Activated CD4-positive, alpha-beta T cell treated with anti-CD3 and anti-CD28 coated beads for 1 hour (primary cell): ENCODE data around the gene C6orf89.

Experiments used
- DNase-seq: peaks from one replicate; pipeline ENCODE4 v3.0.0-alpha.2; 2020

Gene C6orf89

DNA sequence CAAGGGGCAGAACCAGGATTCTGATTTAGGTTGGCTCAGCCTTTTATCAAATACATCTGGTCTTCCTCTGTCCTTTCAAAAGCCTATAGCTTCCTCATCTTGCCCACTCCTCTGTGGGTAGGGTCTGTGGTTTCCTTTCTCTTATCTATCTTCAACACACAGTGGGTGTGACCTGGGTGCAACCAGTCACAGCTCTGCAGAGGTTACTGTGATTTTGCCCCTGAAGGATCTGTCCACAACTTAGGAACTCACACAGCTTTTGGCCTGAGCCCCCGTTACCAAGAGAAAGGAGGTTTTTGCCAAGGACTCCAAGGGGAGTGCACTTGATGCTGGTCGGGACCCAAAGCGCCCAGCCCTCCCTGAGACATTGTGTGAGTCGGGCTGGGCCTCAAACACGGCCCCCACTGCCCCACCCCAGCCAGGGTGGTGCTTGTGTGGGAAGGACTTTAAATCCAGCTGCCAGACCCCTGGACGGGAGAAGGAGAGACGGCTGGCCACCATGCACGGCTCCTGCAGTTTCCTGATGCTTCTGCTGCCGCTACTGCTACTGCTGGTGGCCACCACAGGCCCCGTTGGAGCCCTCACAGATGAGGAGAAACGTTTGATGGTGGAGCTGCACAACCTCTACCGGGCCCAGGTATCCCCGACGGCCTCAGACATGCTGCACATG, 68.6 kb downstream of the C6orf89 start, which contains the start of gene PI16:
TSS of gene PI16 (plus strand) at position 477 of the 670 bp plus-strand sequence. CDS start at position 500, 23 bp downstream.
- no peak for DNase-seq

DNA sequence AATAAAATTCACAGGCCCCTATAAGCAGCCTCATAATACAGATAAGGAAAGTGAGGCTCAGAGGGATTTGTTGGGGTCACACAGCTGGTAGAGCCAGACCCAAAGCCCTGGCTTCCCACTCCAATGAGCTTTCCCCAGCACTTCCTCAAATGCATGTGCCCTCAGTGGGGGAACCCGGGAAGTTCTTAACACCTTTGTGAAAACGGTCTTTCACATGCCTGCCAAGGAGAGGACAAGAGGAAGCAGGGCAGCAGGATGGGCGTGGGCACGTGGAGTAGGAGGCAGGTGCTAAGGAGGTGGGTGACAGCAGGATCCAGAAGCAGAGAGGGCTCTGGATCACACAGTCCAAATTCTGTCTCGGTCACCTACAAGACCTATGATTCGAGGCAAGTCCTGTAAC, 69.4 kb downstream of the C6orf89 start:
- DNase-seq: no peak

DNA sequence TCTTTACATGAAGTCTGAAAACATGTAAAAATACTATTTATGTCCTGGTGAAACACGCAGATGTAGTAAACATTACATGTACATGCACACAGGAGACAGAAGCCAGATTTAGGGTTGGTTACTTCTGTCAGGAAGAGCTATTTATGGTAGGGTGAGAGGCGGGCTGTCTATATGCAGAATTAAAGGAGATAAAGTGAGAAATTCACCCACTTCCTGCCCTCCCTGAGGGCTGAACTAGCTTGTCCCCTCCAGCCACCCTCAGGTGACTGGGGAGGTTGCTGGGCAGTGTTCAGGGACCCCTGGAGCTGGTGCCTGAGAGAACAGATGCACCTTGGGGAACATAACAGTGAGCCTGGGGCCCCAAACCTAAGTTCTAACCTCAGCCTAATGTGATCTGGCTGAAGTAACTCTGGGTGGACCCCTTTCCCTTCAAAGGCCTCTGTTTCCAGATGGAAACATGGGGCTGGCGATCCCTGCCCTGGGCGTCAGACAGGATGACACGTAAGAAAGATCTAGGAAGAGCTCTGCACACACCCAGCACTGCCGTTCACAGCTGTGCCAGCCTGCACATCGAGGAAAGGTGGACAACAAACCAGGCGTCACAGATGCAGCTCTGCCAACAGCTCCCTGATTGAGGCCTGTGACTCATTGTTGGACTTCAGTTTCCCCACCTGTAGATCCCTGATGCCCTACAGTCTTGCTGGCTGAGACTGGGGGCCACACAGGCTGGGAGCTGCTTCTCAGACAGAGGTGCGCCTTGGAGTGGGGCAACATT, 70.1 kb downstream of the C6orf89 start:
- no peak for DNase-seq

DNA sequence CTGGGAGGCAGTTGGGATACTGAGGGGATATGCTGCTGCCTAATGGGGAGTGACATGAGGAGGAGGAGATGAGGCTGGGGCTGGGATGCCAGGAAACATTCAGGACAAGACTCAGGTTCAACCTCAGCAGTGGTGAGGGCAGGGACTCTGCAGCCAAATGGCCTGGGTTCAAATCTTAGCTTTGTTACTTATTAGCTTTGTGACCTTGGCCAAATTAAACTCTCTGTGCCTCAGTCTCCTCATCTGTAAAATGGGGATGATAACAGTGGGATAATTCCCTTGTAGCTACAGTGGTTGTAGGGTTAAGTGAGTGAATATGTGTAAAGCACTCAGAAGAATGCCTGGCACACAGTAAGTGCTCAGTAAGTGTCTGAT, 70.7 kb downstream of the C6orf89 start:
- no peak for DNase-seq

- DNase-seq: no peak
These were observed 72.1 kb downstream of the C6orf89 start for GRCh38 chr6:36957773-36958271.

GRCh38 chr6:36958775-36959554, 73.2 kb downstream of the C6orf89 start:
- DNase-seq: no peak

- DNase-seq: no peak
These were observed 74.0 kb downstream of the C6orf89 start for GRCh38 chr6:36959555-36960250.

DNA sequence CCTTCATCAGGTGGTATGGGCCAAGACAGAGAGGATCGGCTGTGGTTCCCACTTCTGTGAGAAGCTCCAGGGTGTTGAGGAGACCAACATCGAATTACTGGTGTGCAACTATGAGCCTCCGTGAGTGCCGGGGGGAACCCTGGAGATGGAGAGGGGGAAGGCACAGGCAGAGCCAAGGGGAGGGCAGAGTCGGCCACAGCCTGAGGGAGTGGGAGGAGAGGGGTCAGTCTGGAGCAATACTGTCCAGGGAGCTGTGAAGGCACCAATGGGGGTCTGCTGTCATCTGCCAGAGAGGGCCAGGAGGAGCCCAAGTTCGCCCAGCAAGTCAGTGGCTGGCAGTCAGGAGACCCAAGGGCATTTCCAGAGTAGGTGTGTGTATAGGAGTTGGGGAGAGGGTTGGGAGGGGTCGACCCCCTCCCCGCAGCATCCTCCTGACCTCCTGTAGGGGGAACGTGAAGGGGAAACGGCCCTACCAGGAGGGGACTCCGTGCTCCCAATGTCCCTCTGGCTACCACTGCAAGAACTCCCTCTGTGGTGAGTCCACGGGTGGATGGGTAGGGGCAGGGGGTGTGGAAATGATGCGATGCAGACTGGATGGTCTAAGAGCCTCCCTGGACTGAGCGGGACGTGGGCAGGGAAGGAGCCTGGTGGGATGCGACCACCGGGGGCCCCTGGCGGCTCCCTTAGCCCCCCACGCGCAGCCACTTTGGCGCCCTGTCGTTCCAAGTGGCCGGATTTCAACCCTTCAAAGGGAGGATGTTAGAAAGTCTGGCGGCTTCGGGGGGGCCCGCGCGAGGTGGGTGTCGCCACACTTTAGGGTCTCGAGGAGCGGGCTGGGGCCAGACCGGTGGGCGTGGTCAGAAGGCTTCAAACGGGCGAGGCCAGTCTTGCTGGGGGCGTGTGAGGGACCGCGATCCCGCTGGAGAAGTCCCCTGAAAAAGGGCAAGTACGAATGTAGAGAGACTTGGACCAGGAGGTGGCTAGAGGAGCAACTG, 76.0 kb downstream of the C6orf89 start:
- DNase-seq: no peak

GRCh38 chr6:36962874-36963273, 77.1 kb downstream of the C6orf89 start:
- peak; percentile 56 for DNase-seq

- DNase-seq: no peak
These were observed 77.9 kb downstream of the C6orf89 start for GRCh38 chr6:36963451-36964290.

DNA sequence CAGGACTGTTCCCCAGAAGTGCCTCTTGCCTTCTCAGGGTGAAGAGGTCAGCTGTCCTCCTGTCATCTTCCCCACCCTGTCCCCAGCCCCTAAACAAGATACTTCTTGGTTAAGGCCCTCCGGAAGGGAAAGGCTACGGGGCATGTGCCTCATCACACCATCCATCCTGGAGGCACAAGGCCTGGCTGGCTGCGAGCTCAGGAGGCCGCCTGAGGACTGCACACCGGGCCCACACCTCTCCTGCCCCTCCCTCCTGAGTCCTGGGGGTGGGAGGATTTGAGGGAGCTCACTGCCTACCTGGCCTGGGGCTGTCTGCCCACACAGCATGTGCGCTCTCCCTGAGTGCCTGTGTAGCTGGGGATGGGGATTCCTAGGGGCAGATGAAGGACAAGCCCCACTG, 78.6 kb downstream of the C6orf89 start:
- no peak for DNase-seq

DNA sequence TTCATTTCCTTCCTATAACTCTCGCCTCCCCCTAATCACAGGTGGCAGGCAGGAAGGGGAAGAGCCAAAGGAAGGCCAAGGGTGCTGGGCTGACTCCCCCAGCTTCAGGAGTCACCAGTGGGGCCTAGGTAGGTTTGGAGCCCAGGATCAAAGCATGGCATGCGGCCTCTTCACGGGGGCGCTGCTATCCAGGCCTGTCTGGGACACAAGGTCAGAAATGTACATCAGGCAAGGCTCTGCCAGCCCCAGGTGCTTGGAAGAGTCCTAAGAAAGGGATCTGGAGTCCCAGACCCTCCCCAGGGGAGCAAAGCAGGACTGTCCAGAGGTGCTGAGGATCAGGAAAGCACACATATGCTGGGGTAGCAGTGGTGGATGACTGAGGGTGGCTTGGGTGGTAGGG, 79.2 kb downstream of the C6orf89 start:
- no peak for DNase-seq

DNA sequence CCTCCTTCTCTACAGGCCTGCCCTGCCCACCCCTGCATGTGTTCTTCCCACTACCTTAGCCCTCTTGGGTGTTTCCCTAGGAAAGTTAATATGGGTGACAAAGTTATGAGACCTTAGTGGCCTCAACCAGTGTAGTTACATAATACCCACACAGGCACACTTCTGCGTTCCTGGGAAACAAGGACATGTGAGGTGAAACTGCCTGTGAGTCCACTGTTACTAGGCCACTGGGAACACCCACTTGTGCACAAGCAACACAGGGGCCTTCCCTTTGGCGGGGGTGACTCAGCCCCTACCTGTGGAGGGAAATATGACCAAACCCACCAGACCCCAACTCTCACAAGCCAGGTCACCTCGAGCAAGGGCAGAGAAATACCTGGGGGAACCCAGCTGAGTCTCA, 81.5 kb downstream of the C6orf89 start:
- DNase-seq: no peak

DNA sequence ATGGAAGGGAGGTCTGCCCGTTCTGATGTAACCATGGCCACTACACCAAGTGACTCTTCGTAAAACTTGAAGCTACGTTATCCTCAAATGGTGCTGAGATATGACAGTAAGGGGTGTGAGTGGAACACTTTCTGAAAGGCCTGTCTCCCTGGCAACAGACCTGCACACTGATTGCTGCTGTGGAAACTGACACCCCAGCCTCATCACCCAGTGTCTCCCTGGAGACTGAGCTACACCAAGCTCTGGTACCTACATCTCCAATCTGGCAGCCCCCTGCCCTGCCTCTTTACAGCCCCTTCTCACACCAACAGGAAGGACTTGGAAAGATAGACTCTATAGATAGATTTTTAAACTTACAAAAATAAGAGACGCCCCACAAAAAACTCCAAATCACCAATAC, 82.0 kb downstream of the C6orf89 start:
- DNase-seq: no peak

GRCh38 chr6:36968266-36968977, 82.7 kb downstream of the C6orf89 start:
- DNase-seq: no peak

GRCh38 chr6:36969240-36969691, 83.5 kb downstream of the C6orf89 start:
- no peak for DNase-seq

GRCh38 chr6:36969988-36970891, 84.5 kb downstream of the C6orf89 start:
- DNase-seq: no peak
